ENCODE measurements around the gene FCRLB. TPM values are rescaled to one million over a fixed set of nuclear protein-coding genes. Genes with fewer than 3 reads are reported as not detected.
"Not testable (repeated sequence)": the region's sequence is repeated elsewhere in the genome, so short reads cannot be mapped to it uniquely, and the experiment has no call there.

The FCRLB gene
- total RNA-seq, 1 donor from 2014 or later: 0.26 TPM

- H3K36me3 ChIP-seq (ENCODE audit: control insufficient read depth, insufficient read depth, low read length): no peaks in the 10 kb centered on the region
- TF ChIP-seq CTCF (IDR thresholded peaks at IDR 0.05; ENCODE audit: insufficient read depth, low read length, severe bottlenecking): no peak
- peak within 1 kb of the TSS; percentile 65 for H3K4me3 ChIP-seq (ENCODE audit: low read depth, low read length)
- peak; percentile 89 for DNase-seq (ENCODE audit: low read depth)
- FAIRE-seq: no peak
- H3K27me3 ChIP-seq (ENCODE audit: control insufficient read depth, insufficient read depth, low read length): no peaks in the 10 kb centered on the region
Observed at GRCh38 chr1:161766102-161766981, 45.0 kb downstream of the FCRLB start, which contains the start of gene ATF6. ATF6 (plus strand) TSS chr1:161766320; CDS start chr1:161766361, 41 bp downstream.

GRCh38 chr1:161768461-161768860 lies 47.1 kb downstream of the FCRLB start:
- FAIRE-seq: no peak

GRCh38 chr1:161768986-161769672 lies 47.8 kb downstream of the FCRLB start:
- Histone ChIP-seq H3K4me3 (ENCODE audit: low read depth, low read length) (no peak overlapping the region), H3K36me3 (ENCODE audit: control insufficient read depth, insufficient read depth, low read length) (no peaks in the 10 kb centered on the region), H3K27me3 (ENCODE audit: control insufficient read depth, insufficient read depth, low read length) (no peaks in the 10 kb centered on the region)
- no peak for TF ChIP-seq CTCF (IDR thresholded peaks at IDR 0.05; ENCODE audit: insufficient read depth, low read length, severe bottlenecking)
- DNase-seq (ENCODE audit: low read depth) (peak; percentile 12), FAIRE-seq (no peak)

More at GRCh38 chr1:161768461-161768860, 47.1 kb downstream of the FCRLB start:
- Histone ChIP-seq H3K4me3 (ENCODE audit: low read depth, low read length) (no peak overlapping the region), H3K36me3 (ENCODE audit: control insufficient read depth, insufficient read depth, low read length) (no peaks in the 10 kb centered on the region), H3K27me3 (ENCODE audit: control insufficient read depth, insufficient read depth, low read length) (no peaks in the 10 kb centered on the region)
- no peak for DNase-seq (ENCODE audit: low read depth)
- TF ChIP-seq CTCF (IDR thresholded peaks at IDR 0.05; ENCODE audit: insufficient read depth, low read length, severe bottlenecking): no peak

- not testable (repeated sequence) for H3K4me3 ChIP-seq (ENCODE audit: low read depth, low read length); H3K36me3 ChIP-seq (ENCODE audit: control insufficient read depth, insufficient read depth, low read length); FAIRE-seq; H3K27me3 ChIP-seq (ENCODE audit: control insufficient read depth, insufficient read depth, low read length); DNase-seq (ENCODE audit: low read depth)
Observed at GRCh38 chr1:161769673-161770045, 48.3 kb downstream of the FCRLB start.

GRCh38 chr1:161770250-161770649 lies 48.9 kb downstream of the FCRLB start:
- H3K4me3 ChIP-seq (ENCODE audit: low read depth, low read length): no peak overlapping the region
- H3K27me3 ChIP-seq (ENCODE audit: control insufficient read depth, insufficient read depth, low read length): no peaks in the 10 kb centered on the region
- TF ChIP-seq CTCF (IDR thresholded peaks at IDR 0.05; ENCODE audit: insufficient read depth, low read length, severe bottlenecking): no peak
- no peaks in the 10 kb centered on the region for H3K36me3 ChIP-seq (ENCODE audit: control insufficient read depth, insufficient read depth, low read length)
- no peak for DNase-seq (ENCODE audit: low read depth)
- FAIRE-seq: no peak

GRCh38 chr1:161771161-161771560 lies 49.8 kb downstream of the FCRLB start:
- FAIRE-seq (no peak), DNase-seq (ENCODE audit: low read depth) (no peak)
- no peaks in the 10 kb centered on the region for H3K27me3 ChIP-seq (ENCODE audit: control insufficient read depth, insufficient read depth, low read length)
- no peaks in the 10 kb centered on the region for H3K36me3 ChIP-seq (ENCODE audit: control insufficient read depth, insufficient read depth, low read length)
- no peak overlapping the region for H3K4me3 ChIP-seq (ENCODE audit: low read depth, low read length)
- no peak for TF ChIP-seq CTCF (IDR thresholded peaks at IDR 0.05; ENCODE audit: insufficient read depth, low read length, severe bottlenecking)
